Liver (tissue), 9 donors: ENCODE measurements around the gene FURIN. TPM values are rescaled to one million over a fixed set of nuclear protein-coding genes. Genes with fewer than 3 reads are reported as not detected.

Experiments used
- DNase-seq: peaks from one replicate; pipeline ENCODE4 v3.0.0-alpha.2; 2017; ENCODE audit warnings: low spot score
- H3K27ac ChIP-seq, 2 donors: one replicate each; pipeline ENCODE4 v1.7.0; 2013; ENCODE audit warnings: inconsistent platforms in 2 of 2, low read length in 2 of 2, control low read depth in 1 of 2, low read depth in 1 of 2, mild to moderate bottlenecking in 1 of 2
- H3K27me3 ChIP-seq, 4 donors: one replicate each; pipeline versions ENCODE4 v1.6.1 to v1.7.0; 2013; ENCODE audit warnings: low read length in 3 of 4, inconsistent platforms in 1 of 4, mild to moderate bottlenecking in 1 of 4, moderate library complexity in 1 of 4; ENCODE audit not compliant: control insufficient read depth in 4 of 4, insufficient read depth in 4 of 4
- H3K36me3 ChIP-seq, 4 donors: one replicate each; pipeline versions ENCODE4 v1.6.1 to v1.7.0; 2013; ENCODE audit warnings: low read length in 3 of 4, mild to moderate bottlenecking in 3 of 4, low read depth in 1 of 4, moderate library complexity in 1 of 4; ENCODE audit not compliant: control insufficient read depth in 4 of 4, insufficient read depth in 3 of 4
- H3K4me1 ChIP-seq, 4 donors: one replicate each; pipeline versions ENCODE4 v1.6.1 to v1.7.0; 2013; ENCODE audit warnings: low read length in 3 of 4, mild to moderate bottlenecking in 3 of 4, moderate library complexity in 1 of 4; ENCODE audit not compliant: control insufficient read depth in 4 of 4, insufficient read depth in 4 of 4
- H3K4me3 ChIP-seq, 3 donors: one replicate each; pipeline versions ENCODE4 v1.6.1 to v1.7.0; 2013; ENCODE audit warnings: low read length in 3 of 3, control low read depth in 1 of 3, low read depth in 1 of 3, mild to moderate bottlenecking in 1 of 3
- H3K9ac ChIP-seq, 2 donors: one replicate each; pipeline ENCODE4 v1.7.0; 2013; ENCODE audit warnings: low read length in 2 of 2, mild to moderate bottlenecking in 2 of 2, moderate library complexity in 2 of 2, control low read depth in 1 of 2, low read depth in 1 of 2
- H3K9me3 ChIP-seq, 4 donors: one replicate each; pipeline versions ENCODE4 v1.6.1 to v1.7.0; 2013; ENCODE audit warnings: low read length in 3 of 4; ENCODE audit not compliant: control insufficient read depth in 4 of 4
- ATF3 ChIP-seq: IDR thresholded peaks from 2 replicates; pipeline ENCODE4 v1.6.1; 2016; ENCODE audit warnings: antibody characterized with exemption
- EGR1 ChIP-seq, 2 donors: IDR thresholded peaks; 2 replicates each; pipeline ENCODE4 v1.6.1; 2016 to 2018; ENCODE audit warnings: antibody characterized with exemption in 2 of 2, low read depth in 2 of 2
- FOXA1 ChIP-seq: IDR thresholded peaks from 2 replicates; pipeline ENCODE4 v1.6.1; 2016; ENCODE audit warnings: antibody characterized with exemption
- FOXA2 ChIP-seq: IDR thresholded peaks from 2 replicates; pipeline ENCODE4 v1.6.1; 2016; ENCODE audit warnings: antibody characterized with exemption
- GABPA ChIP-seq, 2 donors: IDR thresholded peaks in 1 of 2; conservative IDR thresholded peaks in 1 of 2; 2 replicates each; pipeline ENCODE4 v1.6.1; 2016; ENCODE audit warnings: antibody characterized with exemption in 2 of 2, mild to moderate bottlenecking in 1 of 2, moderate library complexity in 1 of 2
- HNF4A ChIP-seq, 2 donors: conservative IDR thresholded peaks; 2 replicates each; pipeline ENCODE4 v1.6.1; 2016; ENCODE audit warnings: antibody characterized with exemption in 2 of 2, mild to moderate bottlenecking in 2 of 2
- HNF4G ChIP-seq: IDR thresholded peaks from 2 replicates; pipeline ENCODE4 v1.6.1; 2016; ENCODE audit warnings: antibody characterized with exemption
- JUND ChIP-seq, 2 donors: IDR thresholded peaks; 2 replicates each; pipeline ENCODE4 v1.6.1; 2016; ENCODE audit warnings: antibody characterized with exemption in 2 of 2
- MAX ChIP-seq: IDR thresholded peaks from 2 replicates; pipeline ENCODE4 v1.6.1; 2016; ENCODE audit warnings: antibody characterized with exemption
- NR2F2 ChIP-seq: IDR thresholded peaks from 2 replicates; pipeline ENCODE4 v1.6.1; 2016; ENCODE audit warnings: antibody characterized with exemption
- RAD21 ChIP-seq, 2 donors: IDR thresholded peaks; 2 replicates each; pipeline ENCODE4 v1.6.1; 2016; ENCODE audit warnings: antibody characterized with exemption in 2 of 2, mild to moderate bottlenecking in 2 of 2
- REST ChIP-seq: IDR thresholded peaks from 2 replicates; pipeline ENCODE4 v1.6.1; 2016; ENCODE audit warnings: antibody characterized with exemption, mild to moderate bottlenecking
- RXRA ChIP-seq, 2 donors: IDR thresholded peaks; 2 replicates each; pipeline ENCODE4 v1.6.1; 2017 to 2018; ENCODE audit warnings: antibody characterized with exemption in 2 of 2, mild to moderate bottlenecking in 1 of 2
- SP1 ChIP-seq: IDR thresholded peaks from 2 replicates; pipeline ENCODE4 v1.6.1; 2018; ENCODE audit warnings: antibody characterized with exemption, mild to moderate bottlenecking
- TAF1 ChIP-seq: conservative IDR thresholded peaks from 2 replicates; pipeline ENCODE4 v1.6.1; 2016; ENCODE audit warnings: antibody characterized with exemption, mild to moderate bottlenecking
- YY1 ChIP-seq: IDR thresholded peaks from 2 replicates; pipeline ENCODE4 v1.6.1; 2016; ENCODE audit warnings: antibody characterized with exemption, mild to moderate bottlenecking
- ZBTB33 ChIP-seq: IDR thresholded peaks from 2 replicates; pipeline ENCODE4 v1.6.1; 2016; ENCODE audit warnings: antibody characterized with exemption
- WGBS: extraction: QIAGEN DNeasy Blood & Tissue Kit; methylation state at CpG from one replicate; pipeline ENCODE4 v1.1.7; 2013; 5-methylcytosine and 5-hydroxymethylcytosine counted together
- polyA plus RNA-seq, 2 donors: library from polyadenylated mRNA; stranded (reverse) in 1 of 2; unstranded in 1 of 2; fragments of 200-250 nt in 1 of 2; fragments of >200 nt in 1 of 2; fragmentation: Nextera tagmentation in 1 of 2; extraction: Ambion mirVana in 1 of 2; gene quantifications; one replicate each; pipeline versions ENCODE4 v1.2.1 to v1.2.3, GENCODE V29; 2013 to 2015
- total RNA-seq, 2 donors: library from RNA; depleted of rRNA; stranded (reverse); fragments of >200 nt; gene quantifications; one replicate each; pipeline ENCODE4 v1.2.3, GENCODE V29; 2014
- donor health status: healthy.
- donor health status: healthy.
- donor health status: healthy.
- donor health status: healthy.
- donor health status: healthy.

FURIN gene
- total and polyA plus RNA-seq, 4 donors, result 102 to 258 (median 164) TPM

- no peak overlapping the region for H3K9ac ChIP-seq
- WGBS, result 92% methylated on average over 18 of the region's 18 CpGs
- no peaks in the 10 kb centered on the region for H3K4me1 ChIP-seq
Measured at GRCh38 chr15:90840157-90840855, 28.1 kb upstream of the FURIN start.

DNA sequence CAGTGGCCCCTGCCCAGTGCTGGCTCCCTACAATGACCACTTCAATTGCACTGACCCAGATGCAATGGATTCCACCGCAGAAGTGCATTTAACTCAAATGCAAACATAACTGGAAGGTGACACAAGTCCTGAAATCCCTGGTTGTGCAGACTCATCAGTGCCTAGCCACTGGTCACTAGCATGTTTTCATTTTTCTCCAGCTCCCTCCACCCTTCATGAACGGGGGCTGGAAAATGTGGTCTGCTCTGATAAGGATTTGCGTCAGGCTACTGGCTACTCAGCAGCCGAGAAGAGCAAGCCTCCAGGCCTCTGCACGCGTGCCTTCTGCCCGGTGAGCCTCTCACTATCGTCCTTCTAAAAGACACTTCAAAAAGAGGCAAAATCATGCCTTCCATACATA is 27.4 kb upstream of the FURIN start:
- Histone ChIP-seq H3K9ac (no peak overlapping the region), H3K27me3 (no peaks in the 10 kb centered on the region), H3K36me3 (no peaks in the 10 kb centered on the region), H3K27ac (no peak overlapping the region), H3K4me1 (no peaks in the 10 kb centered on the region), H3K4me3 (no peak overlapping the region), H3K9me3 (no peaks in the 10 kb centered on the region)
- 87% methylated on average over 8 of the region's 8 CpGs for WGBS
- DNase-seq, result peak; percentile 78
- TF ChIP-seq FOXA1 (no peak), TAF1 (no peak), MAX (no peak), ATF3 (no peak), JUND (IDR thresholded peaks at IDR 0.05) (no peak), RAD21 (IDR thresholded peaks at IDR 0.05) (no peak), ZBTB33 (no peak), SP1 (no peak), GABPA (IDR thresholded peaks at IDR 0.05 in 1 of 2, conservative IDR thresholded peaks at IDR 0.05 in 1 of 2) (no peak), HNF4A (conservative IDR thresholded peaks at IDR 0.05) (no peak), FOXA2 (no peak), NR2F2 (no peak), RXRA (IDR thresholded peaks at IDR 0.05) (no peak), HNF4G (no peak)

More at GRCh38 chr15:90840157-90840855, 28.1 kb upstream of the FURIN start:
- TF ChIP-seq EGR1 (IDR thresholded peaks at IDR 0.05; ENCODE audit: low read depth in 2 of 2), result no peak
- TF ChIP-seq RAD21 (IDR thresholded peaks at IDR 0.05), result no peak
- TF ChIP-seq TAF1, result no peak
- TF ChIP-seq REST, result no peak
- TF ChIP-seq ZBTB33, result no peak
- TF ChIP-seq YY1, result no peak
- TF ChIP-seq FOXA2, result no peak
- TF ChIP-seq SP1, result no peak
- Histone ChIP-seq H3K9me3 (no peaks in the 10 kb centered on the region), H3K4me3 (no peak overlapping the region), H3K27me3 (no peaks in the 10 kb centered on the region), H3K27ac (no peak overlapping the region), H3K36me3 (no peaks in the 10 kb centered on the region)
- no peak for DNase-seq
